DMS 273 (cell line): ENCODE results near the gene DNAJC11.
A peak's percentile ranks its signal among the peaks of the same experiment; 100 is the strongest.

Experiments
- DNase-seq: peaks from one replicate; lab custom pipeline; 2025; ENCODE audit not compliant: unreplicated experiment; lab: John Stamatoyannopoulos, UW

DNAJC11 gene

GRCh38 chr1:6587261-6588005 is 114.2 kb downstream of the DNAJC11 start:
- DNase-seq, result peak; percentile 38

GRCh38 chr1:6586404-6586816 is 115.2 kb downstream of the DNAJC11 start:
- DNase-seq, result no peak

- no peak for DNase-seq
These were observed 115.8 kb downstream of the DNAJC11 start for GRCh38 chr1:6585841-6586240.

- peak; percentile 56 for DNase-seq
These were observed 116.4 kb downstream of the DNAJC11 start for GRCh38 chr1:6585081-6585722.
